ENCODE data around the gene GIMAP1.

GIMAP1 gene

DNA sequence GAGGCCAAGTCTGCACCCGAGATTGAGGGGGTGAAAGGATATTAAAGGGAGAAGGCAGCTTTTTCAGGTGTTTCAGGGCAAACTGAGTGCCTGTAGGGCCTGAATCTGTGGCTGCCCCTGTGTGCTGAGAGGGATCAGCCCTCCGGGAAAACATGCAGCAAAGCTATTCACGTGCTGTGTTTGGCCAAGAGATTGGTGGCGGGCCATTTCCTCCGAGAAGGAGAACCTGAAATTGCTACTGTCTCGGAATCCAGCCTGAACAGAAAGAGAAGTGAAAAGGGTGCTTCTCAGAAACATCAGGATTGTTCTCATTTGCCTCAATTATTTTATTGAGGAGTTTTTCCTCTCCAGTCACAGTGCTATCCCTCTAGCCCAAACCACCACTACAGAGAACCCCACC lies 36.8 kb downstream of the GIMAP1 start:
- DNase-seq = no peak

GRCh38 chr7:150753826-150754603 lies 37.6 kb downstream of the GIMAP1 start:
- DNase-seq = no peak

DNA sequence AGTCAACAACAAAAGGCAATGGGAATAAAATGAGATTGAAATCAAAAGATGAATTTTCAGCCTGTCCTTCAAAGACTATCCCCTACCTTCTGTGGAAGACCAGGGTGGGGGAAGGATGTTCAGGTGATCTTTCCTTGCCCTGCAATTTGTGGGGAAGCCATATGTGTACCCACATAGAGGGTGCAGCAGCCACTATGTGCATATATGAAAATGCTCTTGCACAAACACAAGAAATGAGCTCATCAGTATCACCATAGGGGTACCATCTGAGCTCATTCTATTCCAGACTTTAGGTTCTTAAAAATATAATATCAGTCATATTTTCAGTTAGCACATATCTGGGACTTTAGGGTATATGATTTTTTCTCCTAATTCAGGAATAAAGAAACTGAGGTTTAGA lies 38.5 kb downstream of the GIMAP1 start:
- DNase-seq = no peak

DNA sequence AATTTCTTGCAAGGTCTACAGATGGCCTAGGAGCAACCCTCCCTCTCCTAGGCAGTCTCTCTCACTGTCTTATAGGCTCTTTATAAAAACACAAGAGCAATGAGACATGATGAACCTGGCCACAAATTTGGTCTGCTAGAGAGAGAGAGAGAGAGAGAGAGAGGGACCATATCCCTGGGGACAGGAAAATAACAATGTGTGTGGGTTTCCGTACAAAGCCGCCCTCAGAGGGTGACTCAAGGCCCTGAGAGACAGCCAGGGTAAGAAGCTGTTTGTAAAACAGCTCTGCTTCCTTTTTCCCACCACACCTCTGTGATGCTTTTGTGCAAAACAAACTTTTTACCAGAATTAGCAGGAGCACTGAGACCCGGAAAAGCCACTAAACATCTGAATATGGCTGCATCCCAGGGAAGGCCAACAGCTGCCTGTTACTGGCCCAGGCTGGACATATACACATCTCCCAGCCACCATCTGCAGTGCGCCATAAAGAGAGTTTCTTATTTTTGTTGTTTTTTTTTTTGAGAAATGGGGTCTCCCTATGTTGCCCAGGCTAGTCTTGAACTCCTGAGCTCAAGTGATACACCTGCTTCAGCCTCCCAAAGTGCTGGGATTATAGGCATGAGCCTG lies 39.2 kb downstream of the GIMAP1 start:
- DNase-seq = peak; percentile 63

DNA sequence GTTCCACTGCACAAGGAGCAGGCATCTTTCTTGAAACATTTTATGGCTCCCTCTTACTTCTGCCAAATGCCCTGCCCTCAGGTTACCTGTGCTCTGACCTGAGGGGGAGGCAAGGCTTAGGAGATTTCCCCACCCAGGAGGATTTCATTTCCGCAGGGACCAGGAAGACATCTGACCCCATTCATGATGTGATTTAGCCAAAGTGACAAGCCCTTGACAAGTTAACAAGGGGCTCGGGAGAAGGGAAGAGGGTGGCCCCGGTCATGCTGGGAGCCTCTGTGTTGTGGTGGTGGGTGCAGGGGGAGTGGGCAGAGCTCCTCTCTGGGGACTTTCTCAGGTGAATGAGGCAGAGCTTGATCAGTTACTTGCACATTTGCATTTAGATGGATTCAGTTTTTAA lies 39.8 kb downstream of the GIMAP1 start:
- peak; percentile 42 for DNase-seq

GRCh38 chr7:150756858-150757257 lies 40.4 kb downstream of the GIMAP1 start:
- DNase-seq = no peak

DNA sequence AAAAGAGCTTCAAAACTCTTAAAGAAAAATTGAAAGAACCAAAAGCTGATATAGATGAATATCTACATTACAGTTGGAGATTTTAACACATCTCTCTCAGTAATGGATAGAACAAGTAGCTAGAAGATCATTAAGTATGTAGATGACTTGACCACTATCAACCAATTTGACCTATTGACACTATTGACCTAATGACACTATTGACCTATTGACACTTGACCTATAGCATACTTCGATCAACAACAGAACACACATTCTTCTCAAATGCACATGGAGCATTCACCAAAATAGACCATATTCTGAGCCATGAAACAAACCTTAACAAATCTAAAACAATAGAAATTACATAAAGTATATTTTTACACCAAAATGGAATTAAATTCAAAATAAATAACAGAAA lies 43.1 kb downstream of the GIMAP1 start:
- no peak for DNase-seq

- no peak for DNase-seq
Measured at GRCh38 chr7:150766334-150766709, 49.9 kb downstream of the GIMAP1 start.

- no peak for DNase-seq
Measured at GRCh38 chr7:150769768-150770167, 53.4 kb downstream of the GIMAP1 start.

All from activated T-cell treated with anti-CD3 and anti-CD28 coated beads, Interleukin-2, amount 50 U/mL, for 1 hour (primary cell).